GM10266 (cell line): ENCODE results near the gene NFILZ.
"Not testable (repeated sequence)": the region's sequence is repeated elsewhere in the genome, so short reads cannot be mapped to it uniquely, and the experiment has no call there.

ENCODE experiments used
- DNase-seq: peaks from one replicate; pipeline ENCODE4 v3.0.0; 2012; ENCODE audit errors: extremely low spot score
- CTCF ChIP-seq: IDR thresholded peaks from 2 replicates; pipeline ENCODE4 v1.5.1; 2012; ENCODE audit warnings: mild to moderate bottlenecking, low read depth; ENCODE audit not compliant: control insufficient read depth, insufficient read depth; ENCODE audit errors: missing control alignments

The NFILZ gene

GRCh38 chr19:8616861-8617260 lies 13.6 kb upstream of the NFILZ start:
- no peak for DNase-seq
- no peak for TF ChIP-seq CTCF

GRCh38 chr19:8617325-8617724 lies 13.1 kb upstream of the NFILZ start:
- DNase-seq, result not testable (repeated sequence)

GRCh38 chr19:8617984-8618383 lies 12.4 kb upstream of the NFILZ start:
- no peak for DNase-seq
- TF ChIP-seq CTCF, result no peak

- TF ChIP-seq CTCF, result no peak
- no peak for DNase-seq
Observed at GRCh38 chr19:8618751-8619150, 11.7 kb upstream of the NFILZ start.

- DNase-seq, result not testable (repeated sequence)
- TF ChIP-seq CTCF, result peak; percentile 9
Observed at GRCh38 chr19:8622886-8623285, 7.5 kb upstream of the NFILZ start.

GRCh38 chr19:8626842-8627241 lies 3.6 kb upstream of the NFILZ start:
- TF ChIP-seq CTCF, result no peak
- no peak for DNase-seq

GRCh38 chr19:8629184-8629583 lies 1.2 kb upstream of the NFILZ start:
- no peak for TF ChIP-seq CTCF
- no peak for DNase-seq

- no peak for DNase-seq
Observed at GRCh38 chr19:8630796-8631424, 477 bp downstream of the NFILZ start.

More at GRCh38 chr19:8630796-8631424, 477 bp downstream of the NFILZ start:
- no peak for TF ChIP-seq CTCF
